Peyer's patch (tissue), 4 donors: ENCODE measurements around the gene DDX10.

Source experiments
- CTCF ChIP-seq, 6 experiments: fragments of 450-650 bp in 4 of 6; fragments of 200-600 bp in 2 of 6; sonication (generic) in 1 of 6; IDR thresholded peaks; one replicate each; pipeline ENCODE4 v1.5.1; 2017 to 2019; ENCODE audit warnings: antibody characterized with exemption in 6 of 6, mild to moderate bottlenecking in 3 of 6, moderate library complexity in 1 of 6
- POLR2A ChIP-seq, 2 donors: fragments of 450-650 bp; IDR thresholded peaks; one replicate each; pipeline ENCODE4 v1.5.1; 2017; ENCODE audit warnings: antibody characterized with exemption in 2 of 2, mild to moderate bottlenecking in 2 of 2, moderate library complexity in 2 of 2

GRCh38 chr11:108804511-108804910, 139.6 kb downstream of the DDX10 start:
- TF ChIP-seq POLR2A (IDR thresholded peaks at IDR 0.05): no peak
- TF ChIP-seq CTCF (IDR thresholded peaks at IDR 0.05): no peak
